ENCODE results near the gene DPF3.

GRCh38 chr14:72651081-72651480 lies 242.8 kb downstream of the DPF3 start:
- TF ChIP-seq POLR2A (IDR thresholded peaks at IDR 0.05): no peak
- TF ChIP-seq, protein P1, sequence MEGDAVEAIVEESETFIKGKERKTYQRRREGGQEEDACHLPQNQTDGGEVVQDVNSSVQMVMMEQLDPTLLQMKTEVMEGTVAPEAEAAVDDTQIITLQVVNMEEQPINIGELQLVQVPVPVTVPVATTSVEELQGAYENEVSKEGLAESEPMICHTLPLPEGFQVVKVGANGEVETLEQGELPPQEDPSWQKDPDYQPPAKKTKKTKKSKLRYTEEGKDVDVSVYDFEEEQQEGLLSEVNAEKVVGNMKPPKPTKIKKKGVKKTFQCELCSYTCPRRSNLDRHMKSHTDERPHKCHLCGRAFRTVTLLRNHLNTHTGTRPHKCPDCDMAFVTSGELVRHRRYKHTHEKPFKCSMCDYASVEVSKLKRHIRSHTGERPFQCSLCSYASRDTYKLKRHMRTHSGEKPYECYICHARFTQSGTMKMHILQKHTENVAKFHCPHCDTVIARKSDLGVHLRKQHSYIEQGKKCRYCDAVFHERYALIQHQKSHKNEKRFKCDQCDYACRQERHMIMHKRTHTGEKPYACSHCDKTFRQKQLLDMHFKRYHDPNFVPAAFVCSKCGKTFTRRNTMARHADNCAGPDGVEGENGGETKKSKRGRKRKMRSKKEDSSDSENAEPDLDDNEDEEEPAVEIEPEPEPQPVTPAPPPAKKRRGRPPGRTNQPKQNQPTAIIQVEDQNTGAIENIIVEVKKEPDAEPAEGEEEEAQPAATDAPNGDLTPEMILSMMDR (IDR thresholded peaks at IDR 0.05): no peak

All from right lobe of liver (tissue), 4 donors.